Measurements from ENCODE around the gene MOB1A. TPM values are rescaled to one million over a fixed set of nuclear protein-coding genes. Genes with fewer than 3 reads are reported as not detected.

MOB1A gene
- total and polyA plus RNA-seq, 2 donors from 2014 or later, result 36.2 to 117 TPM

DNA sequence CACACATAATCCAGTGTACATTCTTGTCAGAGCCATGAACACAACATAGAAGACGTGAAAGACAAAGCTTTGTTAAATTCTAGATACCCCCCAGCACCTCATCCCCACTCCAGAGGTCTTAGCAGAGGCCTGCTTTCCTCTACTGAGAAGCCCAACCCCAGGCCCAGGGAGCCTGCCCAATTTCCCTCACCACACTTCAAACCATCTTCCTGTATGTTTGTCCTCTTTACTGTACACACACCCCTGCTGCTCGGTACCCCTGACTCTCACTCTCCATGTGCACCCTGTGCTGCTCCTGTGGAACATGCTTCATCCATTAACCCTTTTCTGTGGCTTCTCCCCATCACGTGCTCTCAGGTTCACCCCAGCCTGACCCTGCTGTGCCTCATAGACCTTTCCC, 68.1 kb downstream of the MOB1A start:
- Histone ChIP-seq H3K9me3 (ENCODE audit: control insufficient read depth in 2 of 3, insufficient read depth in 1 of 3, low read length in 3 of 3) (no peaks in the 10 kb centered on the region), H3K9ac (ENCODE audit: low read length in 3 of 3) (no peak overlapping the region), H3K4me1 (ENCODE audit: control insufficient read depth in 2 of 3, insufficient read depth in 2 of 3, low read depth in 1 of 3, low read length in 3 of 3) (no peaks in the 10 kb centered on the region), H3K4me3 (ENCODE audit: low read length in 3 of 3) (no peak overlapping the region), H3K27ac (ENCODE audit: low read depth in 2 of 2, low read length in 2 of 2) (no peak overlapping the region), H3K27me3 (ENCODE audit: control insufficient read depth, insufficient read depth, low read length) (no peaks in the 10 kb centered on the region), H3K36me3 (ENCODE audit: control insufficient read depth in 2 of 3, insufficient read depth in 3 of 3, low read length in 3 of 3) (no peaks in the 10 kb centered on the region)
- FAIRE-seq (no peak), DNase-seq (no peak)
- intact Hi-C loops (cut with DNase I), result no loop called here
- no peak for TF ChIP-seq CTCF (IDR thresholded peaks at IDR 0.05; ENCODE audit: borderline replicate concordance, extremely low read depth, insufficient read depth)

- Histone ChIP-seq H3K27me3 (ENCODE audit: control insufficient read depth, insufficient read depth, low read length) (no peaks in the 10 kb centered on the region), H3K4me1 (ENCODE audit: control insufficient read depth in 2 of 3, insufficient read depth in 2 of 3, low read depth in 1 of 3, low read length in 3 of 3) (no peaks in the 10 kb centered on the region), H3K4me3 (ENCODE audit: low read length in 3 of 3) (no peak overlapping the region), H3K27ac (ENCODE audit: low read depth in 2 of 2, low read length in 2 of 2) (no peak overlapping the region), H3K9ac (ENCODE audit: low read length in 3 of 3) (no peak overlapping the region), H3K9me3 (ENCODE audit: control insufficient read depth in 2 of 3, insufficient read depth in 1 of 3, low read length in 3 of 3) (no peaks in the 10 kb centered on the region), H3K36me3 (ENCODE audit: control insufficient read depth in 2 of 3, insufficient read depth in 3 of 3, low read length in 3 of 3) (no peaks in the 10 kb centered on the region)
- DNase-seq (no peak), FAIRE-seq (no peak)
- intact Hi-C loops (cut with DNase I), result no loop called here
- no peak for TF ChIP-seq CTCF (IDR thresholded peaks at IDR 0.05; ENCODE audit: borderline replicate concordance, extremely low read depth, insufficient read depth)
Measured at GRCh38 chr2:74109551-74109950, 69.1 kb downstream of the MOB1A start.

- TF ChIP-seq CTCF (IDR thresholded peaks at IDR 0.05; ENCODE audit: borderline replicate concordance, extremely low read depth, insufficient read depth), result no peak
- FAIRE-seq, result no peak
Measured at GRCh38 chr2:74107071-74107470, 71.6 kb downstream of the MOB1A start.

DNA sequence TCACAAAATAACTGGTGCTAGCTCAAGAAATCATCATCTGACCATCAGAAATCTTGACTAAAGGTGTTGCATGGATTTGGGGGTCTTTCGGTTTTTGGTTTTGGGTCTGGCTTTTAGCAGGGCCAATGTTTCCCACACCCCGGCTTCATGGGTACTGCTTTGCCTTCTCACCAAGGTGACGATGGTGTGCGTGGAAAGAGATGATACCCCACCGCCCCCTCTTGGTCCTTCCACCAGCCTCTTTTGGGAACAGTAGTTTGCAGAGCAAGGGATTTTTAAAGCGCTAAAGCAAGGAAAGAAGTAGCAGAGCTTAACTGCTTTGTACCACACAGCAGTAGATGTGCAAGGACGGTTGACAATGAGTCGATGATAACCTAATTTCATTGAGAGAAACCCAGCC, 73.3 kb downstream of the MOB1A start:
- intact Hi-C loops (cut with DNase I), result no loop called here
- Histone ChIP-seq H3K36me3 (ENCODE audit: control insufficient read depth in 2 of 3, insufficient read depth in 3 of 3, low read length in 3 of 3) (peaks cover 0 to 8% (median 5%) of the 10 kb centered on the region in 3 donors), H3K27me3 (ENCODE audit: control insufficient read depth, insufficient read depth, low read length) (no peaks in the 10 kb centered on the region), H3K4me3 (ENCODE audit: low read length in 3 of 3) (no peak overlapping the region), H3K4me1 (ENCODE audit: control insufficient read depth in 2 of 3, insufficient read depth in 2 of 3, low read depth in 1 of 3, low read length in 3 of 3) (no peaks in the 10 kb centered on the region), H3K9ac (ENCODE audit: low read length in 3 of 3) (no peak overlapping the region), H3K27ac (ENCODE audit: low read depth in 2 of 2, low read length in 2 of 2) (no peak overlapping the region), H3K9me3 (ENCODE audit: control insufficient read depth in 2 of 3, insufficient read depth in 1 of 3, low read length in 3 of 3) (no peaks in the 10 kb centered on the region)
- DNase-seq (no peak), FAIRE-seq (no peak)
- TF ChIP-seq CTCF (IDR thresholded peaks at IDR 0.05; ENCODE audit: borderline replicate concordance, extremely low read depth, insufficient read depth), result no peak

More at GRCh38 chr2:74107071-74107470, 71.6 kb downstream of the MOB1A start:
- no peaks in the 10 kb centered on the region for H3K27me3 ChIP-seq (ENCODE audit: control insufficient read depth, insufficient read depth, low read length)
- H3K9ac ChIP-seq (ENCODE audit: low read length in 3 of 3), result no peak overlapping the region
- intact Hi-C loops (cut with DNase I), result no loop called here
- no peaks in the 10 kb centered on the region for H3K4me1 ChIP-seq (ENCODE audit: control insufficient read depth in 2 of 3, insufficient read depth in 2 of 3, low read depth in 1 of 3, low read length in 3 of 3)
- no peaks in the 10 kb centered on the region for H3K9me3 ChIP-seq (ENCODE audit: control insufficient read depth in 2 of 3, insufficient read depth in 1 of 3, low read length in 3 of 3)
- H3K27ac ChIP-seq (ENCODE audit: low read depth in 2 of 2, low read length in 2 of 2), result no peak overlapping the region
- DNase-seq, result no peak
- H3K4me3 ChIP-seq (ENCODE audit: low read length in 3 of 3), result no peak overlapping the region
- peaks cover 0 to 3% (median 2%) of the 10 kb centered on the region in 3 donors for H3K36me3 ChIP-seq (ENCODE audit: control insufficient read depth in 2 of 3, insufficient read depth in 3 of 3, low read length in 3 of 3)

Data from kidney (tissue), 14 donors.